ENCODE measurements around the gene TRPM3.

TRPM3 gene

GRCh38 chr9:70494221-70494620, 627.2 kb downstream of the TRPM3 start:
- no peak for TF ChIP-seq CTCF (IDR thresholded peaks at IDR 0.05; ENCODE audit: low read depth, low read length)
- DNase-seq (ENCODE audit: extremely low read depth, low read depth): no peak

- no peak for TF ChIP-seq CTCF (IDR thresholded peaks at IDR 0.05; ENCODE audit: low read depth, low read length)
- no peak for DNase-seq (ENCODE audit: extremely low read depth, low read depth)
Observed at GRCh38 chr9:70493029-70493428, 628.4 kb downstream of the TRPM3 start.

- no peak for DNase-seq (ENCODE audit: extremely low read depth, low read depth)
- no peak for TF ChIP-seq CTCF (IDR thresholded peaks at IDR 0.05; ENCODE audit: low read depth, low read length)
Observed at GRCh38 chr9:70492319-70492777, 629.1 kb downstream of the TRPM3 start.

GRCh38 chr9:70491426-70492318, 629.7 kb downstream of the TRPM3 start:
- DNase-seq (ENCODE audit: extremely low read depth, low read depth): no peak
- no peak for TF ChIP-seq CTCF (IDR thresholded peaks at IDR 0.05; ENCODE audit: low read depth, low read length)

GRCh38 chr9:70490478-70490877, 630.9 kb downstream of the TRPM3 start:
- no peak for TF ChIP-seq CTCF (IDR thresholded peaks at IDR 0.05; ENCODE audit: low read depth, low read length)
- DNase-seq (ENCODE audit: extremely low read depth, low read depth): no peak

- DNase-seq (ENCODE audit: extremely low read depth, low read depth): no peak
- no peak for TF ChIP-seq CTCF (IDR thresholded peaks at IDR 0.05; ENCODE audit: low read depth, low read length)
Observed at GRCh38 chr9:70488793-70489105, 632.7 kb downstream of the TRPM3 start.

GRCh38 chr9:70488098-70488792, 633.2 kb downstream of the TRPM3 start:
- DNase-seq (ENCODE audit: extremely low read depth, low read depth): no peak
- TF ChIP-seq CTCF (IDR thresholded peaks at IDR 0.05; ENCODE audit: low read depth, low read length): no peak
